Endodermal cell (in vitro differentiated cells): Measurements from ENCODE around the gene OPA1. TPM values are rescaled to one million over a fixed set of nuclear protein-coding genes. Genes with fewer than 3 reads are reported as not detected.

ENCODE experiments used
- DNase-seq: peaks from one replicate; pipeline ENCODE4 v3.0.0-alpha.2; 2017
- H3K27ac ChIP-seq: 2 replicates; pipeline ENCODE4 v1.5.1; 2013; ENCODE audit warnings: mild to moderate bottlenecking, low read depth, low read length, moderate library complexity
- H3K27me3 ChIP-seq: 2 replicates; pipeline ENCODE4 v1.6.1; 2013; ENCODE audit warnings: mild to moderate bottlenecking, low read length, moderate library complexity; ENCODE audit not compliant: insufficient read depth, control insufficient read depth, poor library complexity, severe bottlenecking
- H3K36me3 ChIP-seq: 2 replicates; pipeline ENCODE4 v1.7.0; 2013; ENCODE audit warnings: mild to moderate bottlenecking, low read length, moderate library complexity; ENCODE audit not compliant: control insufficient read depth, insufficient read depth
- H3K4me1 ChIP-seq: one replicate; pipeline ENCODE4 v1.7.0; 2013; ENCODE audit warnings: low read length; ENCODE audit not compliant: control insufficient read depth, insufficient read depth
- H3K4me3 ChIP-seq: 2 replicates; pipeline ENCODE4 v1.5.1; 2013; ENCODE audit warnings: mild to moderate bottlenecking, low read length, moderate library complexity
- H3K9ac ChIP-seq: 2 replicates; pipeline ENCODE4 v1.6.1; 2013; ENCODE audit warnings: mild to moderate bottlenecking, low read length, moderate library complexity; ENCODE audit not compliant: poor library complexity, severe bottlenecking; ENCODE audit errors: extremely low read depth
- H3K9me3 ChIP-seq: 2 replicates; pipeline ENCODE4 v1.6.1; 2013; ENCODE audit warnings: mild to moderate bottlenecking, low read length, moderate library complexity; ENCODE audit not compliant: control insufficient read depth
- H3K27ac Mint-ChIP-seq: 2 replicates; pipeline ENCODE4 v1.8.0; 2020; ENCODE audit warnings: mixed read lengths
- H3K27me3 Mint-ChIP-seq: 2 replicates; pipeline ENCODE4 v1.8.0; 2021; ENCODE audit warnings: mild to moderate bottlenecking, mixed read lengths; ENCODE audit not compliant: insufficient read depth
- H3K36me3 Mint-ChIP-seq: 2 replicates; pipeline ENCODE4 v1.8.0; 2020; ENCODE audit warnings: low read depth, mixed read lengths
- H3K4me1 Mint-ChIP-seq: 2 replicates; pipeline ENCODE4 v1.8.0; 2020; ENCODE audit warnings: mixed read lengths
- H3K4me3 Mint-ChIP-seq: 2 replicates; pipeline ENCODE4 v1.8.0; 2020; ENCODE audit warnings: mild to moderate bottlenecking, moderate library complexity, mixed read lengths
- H3K9me3 Mint-ChIP-seq: 2 replicates; pipeline ENCODE4 v1.8.0; 2020; ENCODE audit warnings: mild to moderate bottlenecking, mixed read lengths
- CTCF ChIP-seq: fragments of 200-600 bp; sonication (generic); conservative IDR thresholded peaks from 2 replicates; pipeline ENCODE4 v1.5.0; 2021; ENCODE audit warnings: antibody characterized with exemption, mild to moderate bottlenecking
- WGBS, 2 experiments: methylation state at CpG; one replicate each; pipeline versions ENCODE4 v1.1.5 to v1.1.7; 2013; ENCODE audit warnings: missing lambda C conversion rate in 2 of 2, mixed read lengths in 1 of 2; ENCODE audit not compliant: insufficient coverage in 1 of 2, insufficient read length in 1 of 2; 5-methylcytosine and 5-hydroxymethylcytosine counted together
- total RNA-seq, 2 donors: library from RNA; stranded (reverse); fragmentation: NEBNext Ultra II Directional in 1 of 2; extraction: Animal tissue kit (Norgen Biotek cat#: 25700) in 1 of 2; gene quantifications; 2 replicates in 1 of 2; 3 replicates in 1 of 2; pipeline ENCODE4 v1.2.1, GENCODE V29; 2021

OPA1 gene
- total RNA-seq, 2 donors from 2014 or later: 61.5 to 69.4 TPM

GRCh38 chr3:193546129-193546528, 46.9 kb upstream of the OPA1 start:
- H3K27me3 ChIP-seq: no peaks in the 10 kb centered on the region
- Mint-ChIP-seq H3K4me1 (no peaks in the 10 kb centered on the region), H3K27ac (no peak overlapping the region), H3K9me3 (peaks cover 10% of the 10 kb centered on the region), H3K27me3 (peaks cover 1% of the 10 kb centered on the region), H3K4me3 (no peak overlapping the region), H3K36me3 (peaks cover 3% of the 10 kb centered on the region)
- no peaks in the 10 kb centered on the region for H3K9me3 ChIP-seq
- H3K4me3 ChIP-seq: no peak overlapping the region
- no peak overlapping the region for H3K27ac ChIP-seq
- TF ChIP-seq CTCF: no peak
- H3K4me1 ChIP-seq: peaks cover 3% of the 10 kb centered on the region
- no peak for DNase-seq
- H3K9ac ChIP-seq: no peak overlapping the region
- H3K36me3 ChIP-seq: no peaks in the 10 kb centered on the region

GRCh38 chr3:193548406-193548805, 44.6 kb upstream of the OPA1 start:
- Histone ChIP-seq H3K36me3 (no peaks in the 10 kb centered on the region), H3K4me1 (peaks cover 3% of the 10 kb centered on the region), H3K27me3 (no peaks in the 10 kb centered on the region), H3K27ac (no peak overlapping the region), H3K9ac (no peak overlapping the region), H3K9me3 (no peaks in the 10 kb centered on the region), H3K4me3 (no peak overlapping the region)
- Mint-ChIP-seq H3K27me3 (peaks cover 1% of the 10 kb centered on the region), H3K4me1 (peaks cover 3% of the 10 kb centered on the region), H3K36me3 (peaks cover 3% of the 10 kb centered on the region), H3K27ac (no peak overlapping the region), H3K9me3 (peaks cover 10% of the 10 kb centered on the region), H3K4me3 (no peak overlapping the region)
- DNase-seq: no peak
- TF ChIP-seq CTCF: no peak
- WGBS, 2 experiments: 70 to 85% methylated on average over 4 of the region's 4 CpGs

GRCh38 chr3:193552923-193553322, 40.1 kb upstream of the OPA1 start:
- Histone ChIP-seq H3K27me3 (no peaks in the 10 kb centered on the region), H3K27ac (no peak overlapping the region), H3K36me3 (no peaks in the 10 kb centered on the region), H3K9ac (no peak overlapping the region), H3K4me1 (peaks cover 6% of the 10 kb centered on the region), H3K9me3 (no peaks in the 10 kb centered on the region), H3K4me3 (no peak overlapping the region)
- no peak for DNase-seq
- TF ChIP-seq CTCF: no peak
- H3K4me1 Mint-ChIP-seq: peaks cover 16% of the 10 kb centered on the region
- H3K27ac Mint-ChIP-seq: no peak overlapping the region
- H3K27me3 Mint-ChIP-seq: no peaks in the 10 kb centered on the region
- H3K36me3 Mint-ChIP-seq: no peaks in the 10 kb centered on the region
- no peak overlapping the region for H3K4me3 Mint-ChIP-seq
- 91% methylated on average over 1 of the region's 1 CpG; no CpG with 5 or more reads in 1 of the 2 experiments for WGBS, 2 experiments
- H3K9me3 Mint-ChIP-seq: no peaks in the 10 kb centered on the region
